Type B pancreatic cell (in vitro differentiated cells): ENCODE results near the gene PRC1. TPM values are rescaled to one million over a fixed set of nuclear protein-coding genes. Genes with fewer than 3 reads are reported as not detected.
"Not testable (repeated sequence)": the region's sequence is repeated elsewhere in the genome, so short reads cannot be mapped to it uniquely, and the experiment has no call there.

ENCODE experiments used
- DNase-seq: peaks from one replicate; pipeline ENCODE4 v3.0.0; 2021; ENCODE audit warnings: mixed read lengths; ENCODE audit not compliant: unreplicated experiment; ENCODE audit errors: extremely low spot score
- H3K27ac Mint-ChIP-seq: 2 replicates; pipeline ENCODE4 v1.8.0; 2021; ENCODE audit warnings: mild to moderate bottlenecking, mixed read lengths
- H3K27me3 Mint-ChIP-seq: 2 replicates; pipeline ENCODE4 v1.8.0; 2021; ENCODE audit warnings: mixed read lengths
- H3K36me3 Mint-ChIP-seq: 2 replicates; pipeline ENCODE4 v1.8.0; 2021; ENCODE audit warnings: mixed read lengths
- H3K4me1 Mint-ChIP-seq: one replicate; pipeline ENCODE4 v1.8.0; 2021; ENCODE audit warnings: mixed read lengths; ENCODE audit not compliant: unreplicated experiment
- H3K4me3 Mint-ChIP-seq: 2 replicates; pipeline ENCODE4 v1.8.0; 2021; ENCODE audit warnings: mild to moderate bottlenecking, mixed read lengths
- H3K9me3 Mint-ChIP-seq: 2 replicates; pipeline ENCODE4 v1.8.0; 2021; ENCODE audit warnings: mixed read lengths
- CTCF ChIP-seq: fragments of 200-600 bp; sonication (generic); conservative IDR thresholded peaks from 2 replicates; pipeline ENCODE4 v1.5.0; 2021; ENCODE audit warnings: antibody characterized with exemption, mild to moderate bottlenecking
- total RNA-seq: library from RNA; stranded (reverse); gene quantifications from 2 replicates; pipeline ENCODE4 v1.2.1, GENCODE V29; 2021; ENCODE audit warnings: low replicate concordance

Gene PRC1
- total RNA-seq, 1 donor from 2014 or later, result 101 TPM

GRCh38 chr15:90931575-90931827 lies 62.8 kb downstream of the PRC1 start:
- Mint-ChIP-seq H3K27me3 (no peaks in the 10 kb centered on the region), H3K36me3 (peaks cover 4% of the 10 kb centered on the region), H3K27ac (peak overlapping the region; percentile 97), H3K4me3 (peak overlapping the region; percentile 97), H3K4me1 (peaks cover 26% of the 10 kb centered on the region), H3K9me3 (no peaks in the 10 kb centered on the region)
- no peak for TF ChIP-seq CTCF
- no peak for DNase-seq

- Mint-ChIP-seq H3K27me3 (no peaks in the 10 kb centered on the region), H3K4me3 (peak overlapping the region; percentile 97), H3K27ac (peak overlapping the region; percentile 97), H3K36me3 (peaks cover under 1% of the 10 kb centered on the region), H3K9me3 (no peaks in the 10 kb centered on the region), H3K4me1 (peaks cover 21% of the 10 kb centered on the region)
- no peak for TF ChIP-seq CTCF
- DNase-seq, result no peak
Observed at GRCh38 chr15:90930861-90931574, 63.3 kb downstream of the PRC1 start.

- TF ChIP-seq CTCF, result no peak
- peak overlapping the region; percentile 51 for H3K4me3 Mint-ChIP-seq
- H3K9me3 Mint-ChIP-seq, result no peaks in the 10 kb centered on the region
- H3K27me3 Mint-ChIP-seq, result no peaks in the 10 kb centered on the region
- peaks cover 17% of the 10 kb centered on the region for H3K4me1 Mint-ChIP-seq
- H3K27ac Mint-ChIP-seq, result no peak overlapping the region
- no peak for DNase-seq
- no peaks in the 10 kb centered on the region for H3K36me3 Mint-ChIP-seq
Observed at GRCh38 chr15:90929246-90930019, 64.9 kb downstream of the PRC1 start.

GRCh38 chr15:90928106-90928505 lies 66.2 kb downstream of the PRC1 start:
- DNase-seq, H3K36me3 Mint-ChIP-seq, H3K4me3 Mint-ChIP-seq, H3K9me3 Mint-ChIP-seq, H3K27ac Mint-ChIP-seq, H3K27me3 Mint-ChIP-seq: not testable (repeated sequence)
- peaks cover 12% of the 10 kb centered on the region for H3K4me1 Mint-ChIP-seq

- H3K36me3 Mint-ChIP-seq, H3K4me1 Mint-ChIP-seq, H3K27ac Mint-ChIP-seq, DNase-seq, H3K4me3 Mint-ChIP-seq, H3K27me3 Mint-ChIP-seq, H3K9me3 Mint-ChIP-seq: not testable (repeated sequence)
Observed at GRCh38 chr15:90926766-90927165, 67.6 kb downstream of the PRC1 start.

- no peak for TF ChIP-seq CTCF
- no peaks in the 10 kb centered on the region for H3K27me3 Mint-ChIP-seq
- H3K27ac Mint-ChIP-seq, result no peak overlapping the region
- no peak for DNase-seq
- H3K4me1 Mint-ChIP-seq, result no peaks in the 10 kb centered on the region
- H3K9me3 Mint-ChIP-seq, result no peaks in the 10 kb centered on the region
- H3K4me3 Mint-ChIP-seq, result no peak overlapping the region
- peaks cover 5% of the 10 kb centered on the region for H3K36me3 Mint-ChIP-seq
Observed at GRCh38 chr15:90924375-90924774, 70.0 kb downstream of the PRC1 start.

- H3K9me3 Mint-ChIP-seq, DNase-seq, H3K36me3 Mint-ChIP-seq, H3K4me3 Mint-ChIP-seq, H3K27me3 Mint-ChIP-seq, H3K4me1 Mint-ChIP-seq, H3K27ac Mint-ChIP-seq: not testable (repeated sequence)
Observed at GRCh38 chr15:90922712-90923322, 71.5 kb downstream of the PRC1 start.
